HL-60 (cell line): ENCODE measurements around the gene CYP4Z1.

Source experiments
- TF ChIP-seq, protein P1 (sequence below): IDR thresholded peaks from one replicate; pipeline ENCODE4 v1.5.1; 2011; ENCODE audit warnings: low read length, control low read depth, inconsistent platforms; ENCODE audit not compliant: insufficient read depth
- TF ChIP-seq, protein P2 (sequence below): IDR thresholded peaks from 2 replicates; pipeline ENCODE4 v1.6.1; 2012; ENCODE audit warnings: low read depth; ENCODE audit not compliant: insufficient replicate concordance

DNA sequence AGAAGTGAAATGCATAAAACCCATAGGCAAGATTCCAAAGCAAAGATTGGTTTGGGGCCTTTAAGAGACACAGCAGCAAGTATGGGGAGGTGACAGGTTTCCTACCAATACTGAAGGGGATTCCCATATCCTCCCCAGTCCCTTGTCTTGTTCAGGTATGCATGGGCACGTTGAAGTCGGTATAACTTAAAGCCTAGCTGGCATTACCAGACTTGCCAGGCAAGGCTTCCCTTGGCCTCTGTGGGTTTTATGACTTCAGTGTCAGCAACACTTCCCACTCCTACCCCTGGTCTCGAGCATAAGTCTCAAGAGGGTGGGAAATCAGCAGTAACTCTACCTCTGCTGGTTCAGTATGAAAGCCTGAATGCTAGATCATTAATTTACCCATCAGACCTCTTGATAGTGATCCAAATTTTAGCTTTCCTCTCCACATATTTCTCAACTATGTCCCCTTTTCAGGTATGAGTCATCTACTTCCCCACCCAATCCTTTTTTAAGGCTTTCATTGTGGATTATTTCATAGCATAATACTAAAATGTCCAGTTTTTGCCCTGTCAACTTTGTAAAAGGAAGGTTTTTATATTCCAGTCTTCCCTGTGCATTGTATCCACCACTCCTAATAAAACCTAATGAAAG is 36.7 kb upstream of the CYP4Z1 start:
- TF ChIP-seq, protein P1, sequence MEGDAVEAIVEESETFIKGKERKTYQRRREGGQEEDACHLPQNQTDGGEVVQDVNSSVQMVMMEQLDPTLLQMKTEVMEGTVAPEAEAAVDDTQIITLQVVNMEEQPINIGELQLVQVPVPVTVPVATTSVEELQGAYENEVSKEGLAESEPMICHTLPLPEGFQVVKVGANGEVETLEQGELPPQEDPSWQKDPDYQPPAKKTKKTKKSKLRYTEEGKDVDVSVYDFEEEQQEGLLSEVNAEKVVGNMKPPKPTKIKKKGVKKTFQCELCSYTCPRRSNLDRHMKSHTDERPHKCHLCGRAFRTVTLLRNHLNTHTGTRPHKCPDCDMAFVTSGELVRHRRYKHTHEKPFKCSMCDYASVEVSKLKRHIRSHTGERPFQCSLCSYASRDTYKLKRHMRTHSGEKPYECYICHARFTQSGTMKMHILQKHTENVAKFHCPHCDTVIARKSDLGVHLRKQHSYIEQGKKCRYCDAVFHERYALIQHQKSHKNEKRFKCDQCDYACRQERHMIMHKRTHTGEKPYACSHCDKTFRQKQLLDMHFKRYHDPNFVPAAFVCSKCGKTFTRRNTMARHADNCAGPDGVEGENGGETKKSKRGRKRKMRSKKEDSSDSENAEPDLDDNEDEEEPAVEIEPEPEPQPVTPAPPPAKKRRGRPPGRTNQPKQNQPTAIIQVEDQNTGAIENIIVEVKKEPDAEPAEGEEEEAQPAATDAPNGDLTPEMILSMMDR: no peak
- TF ChIP-seq, protein P2, sequence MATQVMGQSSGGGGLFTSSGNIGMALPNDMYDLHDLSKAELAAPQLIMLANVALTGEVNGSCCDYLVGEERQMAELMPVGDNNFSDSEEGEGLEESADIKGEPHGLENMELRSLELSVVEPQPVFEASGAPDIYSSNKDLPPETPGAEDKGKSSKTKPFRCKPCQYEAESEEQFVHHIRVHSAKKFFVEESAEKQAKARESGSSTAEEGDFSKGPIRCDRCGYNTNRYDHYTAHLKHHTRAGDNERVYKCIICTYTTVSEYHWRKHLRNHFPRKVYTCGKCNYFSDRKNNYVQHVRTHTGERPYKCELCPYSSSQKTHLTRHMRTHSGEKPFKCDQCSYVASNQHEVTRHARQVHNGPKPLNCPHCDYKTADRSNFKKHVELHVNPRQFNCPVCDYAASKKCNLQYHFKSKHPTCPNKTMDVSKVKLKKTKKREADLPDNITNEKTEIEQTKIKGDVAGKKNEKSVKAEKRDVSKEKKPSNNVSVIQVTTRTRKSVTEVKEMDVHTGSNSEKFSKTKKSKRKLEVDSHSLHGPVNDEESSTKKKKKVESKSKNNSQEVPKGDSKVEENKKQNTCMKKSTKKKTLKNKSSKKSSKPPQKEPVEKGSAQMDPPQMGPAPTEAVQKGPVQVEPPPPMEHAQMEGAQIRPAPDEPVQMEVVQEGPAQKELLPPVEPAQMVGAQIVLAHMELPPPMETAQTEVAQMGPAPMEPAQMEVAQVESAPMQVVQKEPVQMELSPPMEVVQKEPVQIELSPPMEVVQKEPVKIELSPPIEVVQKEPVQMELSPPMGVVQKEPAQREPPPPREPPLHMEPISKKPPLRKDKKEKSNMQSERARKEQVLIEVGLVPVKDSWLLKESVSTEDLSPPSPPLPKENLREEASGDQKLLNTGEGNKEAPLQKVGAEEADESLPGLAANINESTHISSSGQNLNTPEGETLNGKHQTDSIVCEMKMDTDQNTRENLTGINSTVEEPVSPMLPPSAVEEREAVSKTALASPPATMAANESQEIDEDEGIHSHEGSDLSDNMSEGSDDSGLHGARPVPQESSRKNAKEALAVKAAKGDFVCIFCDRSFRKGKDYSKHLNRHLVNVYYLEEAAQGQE: no peak
